RWPE1 (cell line): ENCODE data around the gene TFCP2L1.

ENCODE experiments used
- CTCF ChIA-PET: fragments of 350-600 bp; sonication (Branson Sonifier 250); formaldehyde crosslinking; extraction: SDS; loops from one replicate; lab custom pipeline; 2021; lab: Yijun Ruan, JAX
- POLR2A ChIA-PET: fragments of 400-600 bp; formaldehyde crosslinking; extraction: SDS; loops from one replicate; lab custom pipeline; 2020; ENCODE audit warnings: antibody characterized with exemption; ENCODE audit not compliant: low non-redundant PET; lab: Yijun Ruan, JAX
- DNase-seq: peaks from one replicate; pipeline ENCODE4 v3.0.0; 2012; ENCODE audit warnings: low spot score
- H3K27ac ChIP-seq: fragments of 450-650 bp; 2 replicates; pipeline ENCODE4 v1.5.1; 2017
- TF ChIP-seq, protein P1 (sequence below): fragments of 450-650 bp; conservative IDR thresholded peaks from 2 replicates; pipeline ENCODE4 v1.5.1; 2017; ENCODE audit warnings: low read depth, mild to moderate bottlenecking

The TFCP2L1 gene

DNA sequence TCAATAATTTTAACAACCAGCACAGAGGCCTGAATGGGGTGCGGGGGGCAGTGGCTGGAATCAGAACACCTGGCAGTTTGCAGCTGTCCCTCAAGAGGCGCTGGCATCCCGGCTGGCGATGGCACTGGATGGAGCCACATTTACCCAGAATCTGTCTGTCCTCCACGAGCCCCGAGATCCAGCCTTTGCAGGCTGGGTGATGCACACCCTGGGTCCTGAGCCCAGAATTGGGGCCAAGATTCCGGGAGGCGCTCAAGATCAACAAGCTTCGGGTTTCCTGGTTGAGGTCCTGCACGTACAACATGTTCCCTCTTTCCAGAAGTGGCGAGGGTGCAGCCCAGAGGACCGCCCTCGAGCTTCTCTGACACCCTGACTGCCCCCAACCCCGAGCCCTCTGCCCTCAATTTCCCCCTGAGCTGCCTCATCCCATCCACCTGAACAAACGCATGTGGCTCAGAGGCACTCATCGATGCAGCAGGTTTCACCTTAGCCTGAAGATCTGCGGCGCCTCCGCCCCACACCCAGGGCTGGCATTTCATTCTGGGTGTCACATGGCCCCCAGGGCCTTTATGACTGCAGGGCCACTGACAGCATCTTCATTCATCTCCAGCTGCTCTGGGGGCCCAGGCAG lies 97.5 kb downstream of the TFCP2L1 start:
- ChIA-PET POLR2A (no interaction called here), CTCF (interaction anchor here (0.5 to 0.7 kb wide), 2 partner anchors 512 to 634 kb away, joined by 3 read pairs; no protein-coding TSS in a partner anchor)
- DNase-seq = no peak
- TF ChIP-seq, protein P1, sequence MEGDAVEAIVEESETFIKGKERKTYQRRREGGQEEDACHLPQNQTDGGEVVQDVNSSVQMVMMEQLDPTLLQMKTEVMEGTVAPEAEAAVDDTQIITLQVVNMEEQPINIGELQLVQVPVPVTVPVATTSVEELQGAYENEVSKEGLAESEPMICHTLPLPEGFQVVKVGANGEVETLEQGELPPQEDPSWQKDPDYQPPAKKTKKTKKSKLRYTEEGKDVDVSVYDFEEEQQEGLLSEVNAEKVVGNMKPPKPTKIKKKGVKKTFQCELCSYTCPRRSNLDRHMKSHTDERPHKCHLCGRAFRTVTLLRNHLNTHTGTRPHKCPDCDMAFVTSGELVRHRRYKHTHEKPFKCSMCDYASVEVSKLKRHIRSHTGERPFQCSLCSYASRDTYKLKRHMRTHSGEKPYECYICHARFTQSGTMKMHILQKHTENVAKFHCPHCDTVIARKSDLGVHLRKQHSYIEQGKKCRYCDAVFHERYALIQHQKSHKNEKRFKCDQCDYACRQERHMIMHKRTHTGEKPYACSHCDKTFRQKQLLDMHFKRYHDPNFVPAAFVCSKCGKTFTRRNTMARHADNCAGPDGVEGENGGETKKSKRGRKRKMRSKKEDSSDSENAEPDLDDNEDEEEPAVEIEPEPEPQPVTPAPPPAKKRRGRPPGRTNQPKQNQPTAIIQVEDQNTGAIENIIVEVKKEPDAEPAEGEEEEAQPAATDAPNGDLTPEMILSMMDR = no peak
- no peak overlapping the region; the same call in 1 of the 2 replicates for H3K27ac ChIP-seq

DNA sequence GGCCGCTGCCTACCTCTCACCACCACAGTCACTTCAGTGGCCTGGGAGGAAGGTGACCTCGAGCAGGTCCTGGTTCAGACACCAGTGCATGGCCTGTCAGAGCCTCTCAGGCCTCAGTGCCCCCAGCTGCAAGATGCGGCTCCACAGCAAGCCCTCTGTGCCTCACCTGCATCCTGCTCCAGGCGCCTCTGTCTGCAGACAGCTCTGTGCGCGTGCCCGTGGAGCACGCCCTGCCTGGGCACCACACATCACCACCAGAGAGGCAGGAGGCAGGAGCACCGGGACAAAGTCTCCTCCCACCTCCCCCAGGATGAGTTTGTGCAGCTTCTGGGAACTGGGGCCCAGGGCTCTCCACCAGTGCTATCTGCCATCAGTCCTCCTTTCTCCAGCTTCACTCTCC lies 98.7 kb downstream of the TFCP2L1 start:
- TF ChIP-seq, protein P1 = no peak
- ChIA-PET CTCF (no interaction called here), POLR2A (no interaction called here)
- H3K27ac ChIP-seq = peak overlapping the region; percentile 84
- no peak for DNase-seq

DNA sequence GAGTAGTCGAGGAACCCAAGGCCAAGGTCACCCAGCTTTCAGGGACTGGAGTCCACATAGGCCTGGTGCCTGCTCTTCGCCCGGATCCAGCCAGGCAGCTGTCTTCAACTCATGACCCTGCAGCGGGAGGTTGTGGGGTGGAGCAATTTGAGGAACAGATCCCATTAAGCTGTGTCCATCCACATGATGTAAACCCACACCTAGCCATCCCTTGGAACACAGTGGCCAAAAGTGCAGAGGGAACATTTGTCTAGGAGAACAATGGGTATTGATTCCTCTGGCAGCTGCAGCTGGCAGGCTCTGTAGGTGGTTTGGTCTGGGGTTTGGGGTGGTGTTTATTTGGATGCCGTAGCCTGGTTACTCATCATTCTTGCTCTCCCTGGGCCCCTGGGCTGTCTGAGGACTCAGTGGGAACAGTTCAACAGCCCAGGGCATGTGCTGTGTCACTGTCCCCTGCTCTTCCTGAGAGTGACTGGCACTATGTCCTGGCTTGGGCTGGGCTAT lies 99.4 kb downstream of the TFCP2L1 start:
- POLR2A ChIA-PET = no interaction called here
- peak overlapping the region; percentile 84 for H3K27ac ChIP-seq
- TF ChIP-seq, protein P1 = no peak
- CTCF ChIA-PET = interaction anchor here (0.5 to 1.1 kb wide), 2 partner anchors 41 to 613 kb away, joined by 3 read pairs; no protein-coding TSS in a partner anchor
- peak; percentile 60 for DNase-seq

DNA sequence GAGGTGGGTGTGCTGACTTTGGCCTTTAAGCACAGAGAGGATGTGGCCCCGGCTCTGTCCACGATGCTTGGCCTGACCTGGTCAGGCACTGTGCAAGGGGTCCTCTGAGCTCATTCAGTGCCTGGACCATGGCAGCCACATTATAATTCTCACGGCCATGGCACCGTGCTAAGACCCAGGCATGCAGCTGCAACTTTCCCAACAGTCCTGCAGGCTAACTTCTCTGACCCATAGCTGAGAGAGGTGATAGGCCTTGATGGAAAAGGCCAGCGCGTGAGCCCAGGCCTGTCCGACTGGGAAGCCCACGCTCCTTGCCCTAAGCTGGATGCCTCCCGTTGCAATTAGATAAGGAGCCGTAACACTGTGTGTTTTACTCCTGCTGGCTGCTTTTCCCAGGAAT lies 99.9 kb downstream of the TFCP2L1 start:
- TF ChIP-seq, protein P1 = no peak
- peak overlapping the region; percentile 84 for H3K27ac ChIP-seq
- ChIA-PET CTCF (interaction anchor here (0.5 to 1.1 kb wide), 2 partner anchors 41 to 613 kb away, joined by 3 read pairs; no protein-coding TSS in a partner anchor), POLR2A (no interaction called here)
- no peak for DNase-seq

DNA sequence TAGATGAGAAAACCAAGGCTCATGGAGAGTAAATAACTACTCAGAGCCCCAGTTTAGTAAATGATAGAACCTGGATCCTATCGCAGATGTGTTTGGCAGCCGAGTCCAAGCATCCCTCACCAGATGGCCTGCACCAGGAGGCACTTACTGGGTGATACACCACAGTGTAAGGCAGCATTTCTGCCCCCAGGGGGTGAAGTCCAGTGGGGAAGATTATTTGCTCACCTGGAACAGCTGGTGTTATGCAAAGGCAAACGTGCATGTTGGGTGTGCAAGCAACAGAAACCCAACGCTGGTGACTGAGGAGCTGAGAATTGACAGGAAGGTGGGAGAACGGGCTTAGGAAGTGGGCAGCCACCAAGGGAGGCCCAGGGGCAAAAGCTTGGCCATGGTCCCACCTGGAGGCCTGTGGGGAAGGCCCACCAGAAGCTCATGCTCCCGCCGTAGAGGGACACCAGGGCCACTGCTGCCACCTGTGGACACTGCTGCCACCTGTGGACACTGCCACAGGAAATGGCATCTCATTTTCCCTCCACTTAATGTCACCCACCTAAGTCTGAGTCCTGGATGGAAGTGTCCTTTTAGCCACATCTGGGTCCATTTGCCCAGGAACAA lies 100.6 kb downstream of the TFCP2L1 start:
- ChIA-PET POLR2A (no interaction called here), CTCF (interaction anchor here (0.7 to 1.1 kb wide), 2 partner anchors 29 to 40 kb away, joined by 3 read pairs; no protein-coding TSS in a partner anchor)
- no peak for DNase-seq
- TF ChIP-seq, protein P1 = no peak
- peak overlapping the region; percentile 84 for H3K27ac ChIP-seq

DNA sequence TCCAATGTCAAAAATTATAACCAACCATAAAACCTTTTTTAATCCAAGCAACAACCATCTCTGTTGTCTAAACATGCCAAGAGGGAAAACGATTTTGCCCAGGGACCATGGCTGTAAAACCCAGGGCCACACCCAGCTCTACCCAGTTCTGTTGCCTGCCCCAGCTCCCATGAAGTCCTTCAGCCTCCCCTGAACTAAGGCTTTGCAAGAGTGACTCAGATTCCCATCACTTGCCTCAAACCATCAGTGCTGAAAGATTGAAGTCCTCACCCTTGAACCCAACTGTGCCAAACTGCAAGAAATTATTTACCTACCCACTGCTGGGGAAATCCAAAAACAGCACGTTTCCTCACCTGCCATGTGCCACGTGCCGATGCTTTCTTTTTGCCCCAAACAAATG lies 102.5 kb downstream of the TFCP2L1 start:
- H3K27ac ChIP-seq = peak overlapping the region; percentile 68
- ChIA-PET POLR2A (no interaction called here), CTCF (no interaction called here)
- TF ChIP-seq, protein P1 = no peak
- DNase-seq = no peak
